Stimulated activated naive CD8-positive, alpha-beta T cell treated with anti-CD3 and anti-CD28 coated beads, Interleukin-15, Interleukin-2, amounts not matched to agents 100 ng/mL and 50 ng/mL, for 24 hours (primary cell): Measurements from ENCODE around the gene PCDHB10.
"Not testable (repeated sequence)": the region's sequence is repeated elsewhere in the genome, so short reads cannot be mapped to it uniquely, and the experiment has no call there.

ENCODE experiments used
- H3K27ac Mint-ChIP-seq: one replicate; pipeline ENCODE4 v1.8.0; 2021; ENCODE audit warnings: mild to moderate bottlenecking, mixed read lengths
- H3K27me3 Mint-ChIP-seq: one replicate; pipeline ENCODE4 v1.8.0; 2021; ENCODE audit warnings: mixed read lengths
- H3K36me3 Mint-ChIP-seq: one replicate; pipeline ENCODE4 v1.8.0; 2021; ENCODE audit warnings: low read depth, mixed read lengths
- H3K4me1 Mint-ChIP-seq: one replicate; pipeline ENCODE4 v1.8.0; 2021; ENCODE audit warnings: low read depth, mixed read lengths
- H3K4me3 Mint-ChIP-seq: one replicate; pipeline ENCODE4 v1.8.0; 2021; ENCODE audit warnings: mild to moderate bottlenecking, mixed read lengths
- H3K9me3 Mint-ChIP-seq: one replicate; pipeline ENCODE4 v1.8.0; 2021; ENCODE audit warnings: mixed read lengths

The PCDHB10 gene

GRCh38 chr5:141179371-141179770 lies 12.8 kb upstream of the PCDHB10 start:
- H3K4me1 Mint-ChIP-seq, H3K27ac Mint-ChIP-seq, H3K4me3 Mint-ChIP-seq, H3K36me3 Mint-ChIP-seq: not testable (repeated sequence)
- Mint-ChIP-seq H3K27me3 (peaks cover 29% of the 10 kb centered on the region), H3K9me3 (peaks cover 14% of the 10 kb centered on the region)

GRCh38 chr5:141179876-141180275 lies 12.3 kb upstream of the PCDHB10 start:
- not testable (repeated sequence) for H3K4me3 Mint-ChIP-seq, H3K4me1 Mint-ChIP-seq, H3K27ac Mint-ChIP-seq
- H3K36me3 Mint-ChIP-seq = peaks cover 15% of the 10 kb centered on the region
- H3K9me3 Mint-ChIP-seq = peaks cover 17% of the 10 kb centered on the region
- H3K27me3 Mint-ChIP-seq = peaks cover 34% of the 10 kb centered on the region

GRCh38 chr5:141180313-141180712 lies 11.8 kb upstream of the PCDHB10 start:
- Mint-ChIP-seq H3K36me3 (peaks cover 19% of the 10 kb centered on the region), H3K4me1 (no peaks in the 10 kb centered on the region), H3K4me3 (no peak overlapping the region), H3K9me3 (peaks cover 17% of the 10 kb centered on the region), H3K27me3 (peaks cover 39% of the 10 kb centered on the region), H3K27ac (no peak overlapping the region)

GRCh38 chr5:141182248-141182647 lies 9.9 kb upstream of the PCDHB10 start, which contains the start of gene PCDHB16:
Gene PCDHB16 (plus strand): TSS chr5:141182387. CDS start chr5:141182560, 173 bp downstream.
- peaks cover 17% of the 10 kb centered on the region for H3K9me3 Mint-ChIP-seq
- no peak within 1 kb of the TSS for H3K4me3 Mint-ChIP-seq
- H3K27me3 Mint-ChIP-seq = peaks cover 52% of the 10 kb centered on the region
- H3K4me1 Mint-ChIP-seq = no peaks in the 10 kb centered on the region
- H3K27ac Mint-ChIP-seq = no peak within 1 kb of the TSS
- peaks cover 19% of the 10 kb centered on the region for H3K36me3 Mint-ChIP-seq

GRCh38 chr5:141184117-141184855 lies 7.9 kb upstream of the PCDHB10 start:
- not testable (repeated sequence) for H3K27ac Mint-ChIP-seq

GRCh38 chr5:141186897-141187512 lies 5.1 kb upstream of the PCDHB10 start, which contains the start of gene PCDHB9:
Gene PCDHB9 (plus strand): TSS chr5:141187161. CDS start chr5:141187319, 158 bp downstream.
- Mint-ChIP-seq H3K27me3 (peaks cover 75% of the 10 kb centered on the region), H3K36me3 (peaks cover 19% of the 10 kb centered on the region), H3K9me3 (peaks cover 28% of the 10 kb centered on the region), H3K27ac (no peak within 1 kb of the TSS), H3K4me1 (no peaks in the 10 kb centered on the region), H3K4me3 (peak within 1 kb of the TSS; percentile 24)

More at GRCh38 chr5:141184117-141184855, 7.9 kb upstream of the PCDHB10 start:
- H3K4me1 Mint-ChIP-seq, H3K4me3 Mint-ChIP-seq: not testable (repeated sequence)
- Mint-ChIP-seq H3K27me3 (peaks cover 65% of the 10 kb centered on the region), H3K36me3 (peaks cover 23% of the 10 kb centered on the region), H3K9me3 (peaks cover 25% of the 10 kb centered on the region)

- H3K27me3 Mint-ChIP-seq = peaks cover 73% of the 10 kb centered on the region
- H3K36me3 Mint-ChIP-seq = peaks cover 13% of the 10 kb centered on the region
- not testable (repeated sequence) for H3K27ac Mint-ChIP-seq, H3K4me3 Mint-ChIP-seq, H3K4me1 Mint-ChIP-seq
- peaks cover 25% of the 10 kb centered on the region for H3K9me3 Mint-ChIP-seq
Observed at GRCh38 chr5:141188682-141189081, 3.5 kb upstream of the PCDHB10 start.

- Mint-ChIP-seq H3K36me3 (peaks cover 13% of the 10 kb centered on the region), H3K9me3 (peaks cover 24% of the 10 kb centered on the region), H3K27me3 (peaks cover 73% of the 10 kb centered on the region)
- H3K4me1 Mint-ChIP-seq, H3K27ac Mint-ChIP-seq, H3K4me3 Mint-ChIP-seq: not testable (repeated sequence)
Observed at GRCh38 chr5:141189131-141189530, 3.0 kb upstream of the PCDHB10 start.

GRCh38 chr5:141194332-141194731 lies 2.2 kb downstream of the PCDHB10 start:
- Mint-ChIP-seq H3K36me3 (peaks cover 13% of the 10 kb centered on the region), H3K9me3 (peaks cover 45% of the 10 kb centered on the region), H3K27me3 (peaks cover 63% of the 10 kb centered on the region)
- H3K4me3 Mint-ChIP-seq, H3K27ac Mint-ChIP-seq, H3K4me1 Mint-ChIP-seq: not testable (repeated sequence)

GRCh38 chr5:141196363-141196762 lies 4.2 kb downstream of the PCDHB10 start:
- Mint-ChIP-seq H3K9me3 (peaks cover 48% of the 10 kb centered on the region), H3K27me3 (peaks cover 65% of the 10 kb centered on the region), H3K27ac (no peak overlapping the region), H3K4me1 (no peaks in the 10 kb centered on the region), H3K4me3 (no peak overlapping the region), H3K36me3 (peaks cover 14% of the 10 kb centered on the region)

- Mint-ChIP-seq H3K9me3 (peaks cover 38% of the 10 kb centered on the region), H3K27me3 (peaks cover 51% of the 10 kb centered on the region), H3K36me3 (peaks cover 20% of the 10 kb centered on the region), H3K4me1 (no peaks in the 10 kb centered on the region), H3K27ac (no peak within 1 kb of the TSS), H3K4me3 (no peak within 1 kb of the TSS)
Observed at GRCh38 chr5:141199359-141200235, 7.4 kb downstream of the PCDHB10 start, which contains the start of gene PCDHB11. Gene PCDHB11 (plus strand): TSS chr5:141199627. CDS start chr5:141199775, 148 bp downstream.

GRCh38 chr5:141201126-141201525 lies 9.0 kb downstream of the PCDHB10 start:
- peaks cover 34% of the 10 kb centered on the region for H3K9me3 Mint-ChIP-seq
- not testable (repeated sequence) for H3K4me3 Mint-ChIP-seq, H3K27ac Mint-ChIP-seq, H3K4me1 Mint-ChIP-seq
- H3K27me3 Mint-ChIP-seq = peaks cover 54% of the 10 kb centered on the region
- H3K36me3 Mint-ChIP-seq = peaks cover 16% of the 10 kb centered on the region

GRCh38 chr5:141201646-141202045 lies 9.5 kb downstream of the PCDHB10 start:
- H3K36me3 Mint-ChIP-seq = peaks cover 13% of the 10 kb centered on the region
- H3K27ac Mint-ChIP-seq, H3K4me1 Mint-ChIP-seq, H3K4me3 Mint-ChIP-seq: not testable (repeated sequence)
- peaks cover 29% of the 10 kb centered on the region for H3K9me3 Mint-ChIP-seq
- H3K27me3 Mint-ChIP-seq = peaks cover 55% of the 10 kb centered on the region

GRCh38 chr5:141208478-141208877 lies 16.3 kb downstream of the PCDHB10 start, which contains the start of gene PCDHB12:
Gene PCDHB12 (plus strand): TSS chr5:141208719. CDS start chr5:141208908, 189 bp downstream.
- Mint-ChIP-seq H3K27me3 (peaks cover 71% of the 10 kb centered on the region), H3K4me3 (no peak within 1 kb of the TSS), H3K4me1 (no peaks in the 10 kb centered on the region), H3K36me3 (peaks cover 4% of the 10 kb centered on the region), H3K27ac (no peak within 1 kb of the TSS), H3K9me3 (peaks cover 10% of the 10 kb centered on the region)
